HG02852 (cell line): Measurements from ENCODE around the gene ZEB2.

Source experiments
- ATAC-seq: cut with Tn5 transposase; IDR thresholded peaks from one replicate; pipeline ENCODE4 v1.9.1; 2021; ENCODE audit warnings: mild to moderate bottlenecking, moderate library complexity; ENCODE audit not compliant: unreplicated experiment

Gene ZEB2

DNA sequence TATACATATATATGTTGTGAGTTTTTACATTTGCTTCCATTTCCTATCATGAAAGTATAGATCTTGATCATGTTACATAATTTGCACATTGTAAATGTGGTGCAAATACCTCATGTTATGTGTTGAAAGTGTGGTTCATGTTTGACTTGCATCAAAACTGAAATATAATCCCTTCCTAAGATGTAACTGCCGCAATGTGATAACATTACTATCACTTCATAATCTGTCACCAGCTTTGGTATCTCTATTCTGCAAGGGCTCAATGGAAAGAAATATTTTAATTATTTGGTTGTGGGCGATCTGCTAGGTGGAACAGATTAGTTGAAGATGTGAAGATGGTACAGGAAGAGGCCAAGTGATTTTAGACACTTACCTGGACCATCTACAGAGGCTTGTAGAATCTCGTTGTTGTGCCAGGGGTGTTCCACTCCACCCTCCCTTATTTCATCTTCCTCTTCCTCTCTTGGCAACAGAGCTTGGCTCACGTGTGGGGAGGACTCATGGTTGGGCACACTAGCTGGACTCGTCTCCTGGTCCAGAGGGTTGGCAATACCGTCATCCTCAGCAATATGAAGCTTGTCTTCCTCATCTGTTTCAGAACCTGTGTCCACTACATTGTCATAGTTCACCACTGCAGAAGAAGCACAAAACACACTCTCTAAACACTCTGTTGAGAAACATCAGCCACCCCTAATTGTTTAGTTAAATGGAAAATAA, 90.4 kb downstream of the ZEB2 start:
- no peak for ATAC-seq

- ATAC-seq = no peak
These were observed 92.9 kb downstream of the ZEB2 start for GRCh38 chr2:144426981-144427479.

GRCh38 chr2:144426355-144426754, 93.6 kb downstream of the ZEB2 start:
- no peak for ATAC-seq

DNA sequence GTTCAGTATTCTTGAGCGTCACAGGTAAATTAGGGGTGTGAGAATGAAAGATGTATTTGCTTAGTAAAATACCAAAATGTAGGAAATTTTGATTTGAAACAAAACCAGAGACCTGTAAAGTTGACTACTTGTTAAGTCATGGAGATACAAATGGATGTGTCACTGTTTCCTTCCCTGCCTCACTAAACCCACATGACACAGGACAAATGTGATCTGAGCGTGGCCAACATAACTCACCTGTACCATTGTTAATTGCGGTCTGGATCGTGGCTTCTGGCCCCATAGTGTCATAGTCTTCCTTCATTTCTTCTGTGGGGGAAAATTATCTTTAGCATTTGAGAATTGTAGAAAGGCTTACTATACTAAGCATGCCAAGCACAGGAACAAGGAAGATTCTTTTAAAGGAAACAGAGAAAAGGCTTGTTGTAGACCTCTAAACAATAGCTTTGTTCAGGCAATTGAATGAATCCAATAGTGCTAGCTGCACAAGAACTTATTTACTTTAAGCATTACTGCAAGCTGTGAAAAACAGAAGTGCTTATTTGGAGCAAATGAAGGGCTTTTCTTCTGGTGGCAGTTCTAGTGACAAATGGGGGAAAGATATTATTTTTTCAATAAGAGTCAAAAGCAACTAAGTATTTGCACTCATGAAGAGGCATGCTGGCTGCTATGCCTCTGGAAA, 95.2 kb downstream of the ZEB2 start:
- ATAC-seq = no peak

DNA sequence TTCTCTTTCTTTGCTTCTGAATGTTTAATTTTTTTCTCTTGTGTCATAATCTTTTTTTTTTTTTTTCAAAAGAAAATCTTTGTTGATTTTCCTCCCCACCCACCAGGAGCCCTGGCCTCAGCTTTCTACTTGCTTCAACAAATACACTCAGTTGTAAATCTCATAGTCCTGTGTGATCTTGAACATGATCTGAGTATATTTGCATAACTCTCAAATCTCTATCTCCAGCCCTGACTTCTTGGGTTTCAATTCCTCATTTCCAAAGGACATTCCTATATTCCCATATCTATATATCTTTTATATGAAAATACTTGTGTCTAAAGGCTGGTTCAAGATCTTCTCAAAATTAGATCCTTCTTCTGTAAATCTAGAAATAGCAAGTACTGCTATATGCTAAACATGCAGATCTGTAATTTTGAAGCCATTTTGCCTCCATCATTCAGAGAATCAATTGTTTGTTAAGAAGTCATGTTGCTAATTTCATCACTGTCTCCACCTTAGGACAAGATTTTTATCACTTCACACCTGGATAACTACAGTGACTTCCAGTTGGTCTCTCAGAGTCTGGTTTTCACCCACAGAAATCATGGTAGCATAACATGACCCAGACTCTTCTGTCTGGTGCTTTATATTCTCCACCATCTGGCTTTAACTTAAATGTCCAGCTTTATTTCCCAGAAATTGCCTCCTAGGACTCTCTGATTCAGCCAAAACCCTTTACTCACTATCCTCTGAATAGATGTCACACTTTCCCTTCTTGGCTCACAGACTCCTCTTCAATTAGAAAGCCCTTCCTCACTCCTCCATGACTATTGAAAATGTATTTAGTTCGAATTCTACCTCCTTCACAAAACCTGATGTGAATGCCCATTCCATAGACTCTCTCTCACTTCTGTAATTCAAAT, 98.1 kb downstream of the ZEB2 start:
- ATAC-seq = peak; percentile 69

DNA sequence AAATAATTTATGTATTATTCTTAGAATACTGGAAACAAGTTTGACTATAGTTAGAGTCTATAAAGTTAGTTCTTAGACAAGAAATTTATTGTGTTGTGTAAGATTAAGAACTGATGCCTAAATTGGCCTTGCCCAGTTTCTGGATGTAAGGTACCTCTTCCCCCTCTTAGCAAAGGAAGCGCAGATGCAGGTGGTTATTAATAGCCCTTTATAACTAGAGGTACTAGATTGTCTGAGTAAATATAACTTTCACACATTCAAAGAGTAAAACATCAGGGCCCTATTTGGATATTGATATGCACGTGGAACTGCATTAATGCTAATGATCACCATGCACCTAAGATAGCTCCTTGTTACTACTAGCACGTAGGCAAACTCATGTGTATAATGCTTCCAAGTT, 100.7 kb downstream of the ZEB2 start:
- ATAC-seq = no peak

DNA sequence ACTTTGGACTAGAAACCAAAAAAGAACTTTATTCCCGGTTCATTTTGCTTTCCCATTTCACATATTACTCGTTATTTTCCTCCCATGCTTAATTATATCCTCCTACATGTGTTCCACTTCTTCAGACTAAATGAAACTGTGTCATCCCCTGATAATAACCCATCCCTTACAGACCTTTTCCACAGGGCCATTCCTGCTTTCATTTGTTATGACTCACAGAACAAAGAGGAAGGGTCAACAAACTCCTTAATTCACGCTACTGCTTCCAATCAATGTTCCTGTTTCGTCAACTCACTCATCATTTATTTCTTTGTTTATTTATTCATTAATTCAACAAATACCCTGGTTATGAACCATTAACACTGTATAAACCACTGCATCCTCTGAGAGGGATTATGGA, 104.5 kb downstream of the ZEB2 start:
- ATAC-seq = no peak

DNA sequence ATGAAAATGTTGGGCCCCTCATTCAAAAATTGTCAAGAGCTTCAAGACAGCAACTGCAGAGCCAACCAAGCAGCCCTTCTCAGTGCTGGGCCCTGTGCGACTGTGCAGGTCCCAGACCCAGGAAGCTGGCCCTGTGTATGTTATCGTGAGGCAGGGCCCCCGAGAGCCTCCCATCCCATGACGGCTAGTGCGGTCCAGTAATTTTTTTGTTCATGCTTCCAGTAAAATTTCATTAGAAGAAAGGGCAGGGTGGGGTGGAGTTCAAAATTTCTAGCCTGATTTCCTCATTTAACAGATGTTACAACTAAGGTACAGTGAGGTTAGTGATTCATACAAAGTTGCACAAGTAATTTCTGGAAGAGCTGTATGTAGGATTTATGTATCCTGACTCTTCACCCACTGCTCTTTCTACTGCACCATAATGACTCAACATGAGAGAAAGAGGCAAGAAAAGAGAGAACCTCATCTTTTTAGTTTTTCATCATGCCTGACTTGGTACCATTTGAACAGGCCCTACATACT, 105.5 kb downstream of the ZEB2 start:
- ATAC-seq = peak; percentile 93

DNA sequence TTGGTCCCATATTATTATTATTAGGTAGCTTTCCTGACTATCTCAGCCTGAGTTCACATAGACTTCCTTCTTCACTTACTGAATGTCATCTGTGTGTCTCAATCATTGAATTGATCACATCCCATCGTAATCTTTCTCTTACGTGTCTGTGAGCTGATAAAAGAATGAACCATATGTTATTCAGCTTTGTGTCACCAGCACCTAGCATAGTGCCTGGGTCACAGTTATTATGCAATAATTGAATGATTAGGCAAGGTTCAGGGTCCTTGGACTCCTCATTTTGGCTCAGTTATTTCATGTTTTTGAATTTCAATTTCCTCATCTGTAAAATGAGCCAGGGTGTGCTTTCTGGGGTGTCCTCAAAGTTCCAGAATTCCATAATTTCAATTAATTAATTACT, 107.2 kb downstream of the ZEB2 start:
- no peak for ATAC-seq

DNA sequence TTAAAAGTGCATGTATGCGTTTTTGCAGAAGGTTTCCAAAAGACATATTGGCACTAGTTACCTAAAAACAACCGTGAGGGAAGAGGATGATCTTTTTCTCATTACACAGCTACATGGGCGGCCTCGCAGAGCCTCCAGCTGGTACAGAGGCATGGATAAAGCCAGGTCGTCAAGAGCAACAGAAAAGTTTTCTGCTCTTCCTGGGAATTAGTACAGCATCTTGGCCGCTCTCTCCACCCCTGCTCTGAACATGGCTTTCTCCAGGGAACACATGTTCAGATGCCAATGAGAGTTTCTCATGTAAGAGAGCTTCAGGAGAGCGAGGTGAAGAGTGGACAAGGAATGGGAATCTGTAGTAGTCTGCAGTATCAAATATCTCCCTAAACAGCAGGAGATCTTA, 108.4 kb downstream of the ZEB2 start:
- no peak for ATAC-seq

- no peak for ATAC-seq
These were observed 110.7 kb downstream of the ZEB2 start for GRCh38 chr2:144409241-144409640.

- no peak for ATAC-seq
These were observed 112.7 kb downstream of the ZEB2 start for GRCh38 chr2:144407262-144407661.

DNA sequence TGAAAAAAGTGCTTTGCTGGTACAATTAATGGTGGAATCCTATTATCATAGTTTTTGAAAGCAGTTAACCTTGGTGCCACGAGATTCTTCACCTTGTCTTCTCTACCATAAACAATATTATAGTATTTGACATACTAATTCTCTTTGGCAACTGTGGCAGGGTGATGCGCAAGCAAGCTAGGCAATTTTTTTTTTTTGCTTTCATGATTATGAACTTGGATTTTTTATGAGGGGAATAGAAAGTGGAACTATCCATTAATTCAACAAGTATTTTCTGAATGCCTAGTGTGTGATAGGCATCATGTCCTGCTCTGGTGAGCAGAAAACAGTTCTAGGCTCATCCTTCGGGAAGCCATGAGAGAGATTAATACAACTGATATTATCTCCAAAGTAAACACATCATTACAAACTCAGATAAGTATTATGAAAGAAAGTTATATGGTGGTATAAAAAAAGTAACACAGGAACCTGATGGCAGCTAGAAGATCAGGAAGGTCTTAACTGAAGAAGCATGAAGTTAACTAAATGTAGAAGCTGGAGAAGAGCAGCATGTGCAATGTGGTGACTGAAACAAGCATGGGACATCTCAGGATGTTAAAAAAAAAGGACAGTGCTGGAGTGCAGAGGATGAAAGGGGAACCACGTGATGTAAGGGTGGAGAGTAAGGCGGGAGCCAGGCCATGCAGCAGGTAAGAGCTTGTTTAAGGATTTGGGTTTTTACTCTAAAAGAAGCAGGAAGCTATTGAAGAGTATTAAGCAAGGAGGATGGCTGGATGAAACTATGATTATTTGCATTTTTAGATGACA, 113.7 kb downstream of the ZEB2 start:
- ATAC-seq = no peak

DNA sequence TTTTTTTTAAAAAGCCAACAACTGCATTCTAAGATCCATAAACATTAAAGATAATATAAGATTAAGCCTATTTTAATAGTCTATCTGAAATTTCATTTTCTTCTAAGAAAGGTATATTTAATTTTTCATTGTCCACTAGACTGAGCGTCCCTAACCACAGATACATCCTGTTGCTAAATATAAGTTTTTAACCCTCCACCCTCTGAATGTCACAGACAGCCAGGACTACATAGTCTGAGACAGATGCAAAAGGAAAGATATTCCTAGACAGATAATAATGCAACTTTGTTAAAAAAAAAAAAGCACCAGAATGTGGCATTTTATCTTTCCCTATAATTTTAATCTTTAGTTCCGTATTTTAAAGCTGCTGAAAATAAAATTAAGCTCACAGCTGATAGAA, 114.6 kb downstream of the ZEB2 start:
- no peak for ATAC-seq

GRCh38 chr2:144404586-144405314, 115.2 kb downstream of the ZEB2 start:
- no peak for ATAC-seq

- ATAC-seq = no peak
These were observed 116.0 kb downstream of the ZEB2 start for GRCh38 chr2:144403933-144404332.

GRCh38 chr2:144402251-144402650, 117.7 kb downstream of the ZEB2 start:
- ATAC-seq = no peak

DNA sequence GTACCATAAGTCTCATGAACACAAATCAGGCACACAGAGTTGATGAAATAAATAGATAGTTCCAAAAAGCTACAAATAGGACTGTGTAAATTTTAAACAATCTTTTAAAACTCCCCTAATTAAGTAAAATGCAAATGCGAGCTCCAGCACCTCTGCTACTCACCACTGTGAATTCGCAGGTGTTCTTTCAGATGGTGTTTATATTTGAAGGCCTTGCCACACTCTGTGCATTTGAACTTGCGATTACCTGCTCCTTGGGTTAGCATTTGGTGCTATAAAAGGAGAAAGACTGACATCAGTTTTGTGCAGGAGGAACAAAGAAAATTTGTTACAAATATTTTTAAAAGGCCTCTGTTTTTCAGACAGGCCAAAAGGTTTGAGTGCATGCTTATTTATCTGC, 118.9 kb downstream of the ZEB2 start:
- no peak for ATAC-seq

- ATAC-seq = no peak
These were observed 123.6 kb downstream of the ZEB2 start for GRCh38 chr2:144396318-144396717.
